ENCODE data around the gene MCOLN3. TPM values are rescaled to one million over a fixed set of nuclear protein-coding genes. Genes with fewer than 3 reads are reported as not detected.

MCOLN3 gene
- total and polyA plus RNA-seq, 2 of the 4 experiments (the other 2 are of a cell fraction), result 0.03 TPM; not detected in 1

GRCh38 chr1:85042413-85042812 is 5.9 kb downstream of the MCOLN3 start:
- Histone ChIP-seq H3K56ac (ENCODE audit: extremely low read depth, insufficient read depth, low read length) (no peak overlapping the region), H3K9me3 (ENCODE audit: control insufficient read depth, insufficient read depth, low read length) (peaks cover 3% of the 10 kb centered on the region), H3K4me2 (ENCODE audit: low read depth, low read length) (no peak overlapping the region), H2AK9ac (replicated peaks; ENCODE audit: low read depth, low read length, poor library complexity) (no peak overlapping the region), H3K4me3 (ENCODE audit: insufficient read depth, low read depth, low read length) (no peak overlapping the region), H4K91ac (ENCODE audit: insufficient read depth, low read depth, low read length) (no peak overlapping the region), H3K9me1 (ENCODE audit: insufficient read depth, low read length) (no peaks in the 10 kb centered on the region), H3K27me3 (ENCODE audit: control insufficient read depth, insufficient read depth, low read length) (peaks cover 52% of the 10 kb centered on the region), H4K20me1 (ENCODE audit: insufficient read depth, low read length) (no peaks in the 10 kb centered on the region), H3K18ac (ENCODE audit: low read depth, low read length) (no peak overlapping the region), H2AFZ (replicated peaks; ENCODE audit: low read length, poor library complexity) (no peak overlapping the region), H3K4me1 (ENCODE audit: control insufficient read depth, insufficient read depth, low read length) (no peaks in the 10 kb centered on the region), H3K27ac (ENCODE audit: insufficient read depth, low read length) (no peak overlapping the region), H3K36me3 (ENCODE audit: control insufficient read depth, insufficient read depth, low read length) (no peaks in the 10 kb centered on the region), H2BK15ac (ENCODE audit: low read depth, low read length) (no peak overlapping the region), H3K14ac (replicated peaks; ENCODE audit: low read depth, low read length) (no peak overlapping the region), H3K4ac (ENCODE audit: low read depth, low read length) (no peak overlapping the region), H2BK5ac (ENCODE audit: low read depth, low read length, poor library complexity, severe bottlenecking) (no peak overlapping the region), H2BK20ac (ENCODE audit: low read depth, low read length) (no peak overlapping the region), H3K79me1 (ENCODE audit: low read depth in 1 of 2, low read length in 2 of 2) (no peaks in the 10 kb centered on the region), H4K5ac (ENCODE audit: low read depth, low read length) (no peak overlapping the region), H2AK5ac (ENCODE audit: low read depth, low read length) (no peak overlapping the region), H4K8ac (ENCODE audit: low read depth in 2 of 2, low read length in 2 of 2) (no peak overlapping the region), H3K9ac (ENCODE audit: low read depth, low read length) (no peak overlapping the region), H2BK120ac (ENCODE audit: low read depth, low read length) (no peak overlapping the region), H3K23ac (ENCODE audit: low read depth, low read length) (no peak overlapping the region)
- ChIA-PET POLR2A (ENCODE audit: unreplicated experiment) (no interaction called here), CTCF (no interaction called here)
- no TSS peak for BruUV-seq (replicated peaks)
- intact Hi-C loops (cut with micrococcal nuclease), result no loop called here
- dilution Hi-C loops (cut with HindIII; ENCODE audit: low sequenced_read_pairs, unreplicated experiment), result no loop called here
- DNase-seq (no peak), ATAC-seq (ENCODE audit: low read depth) (no peak)
- TF ChIP-seq NFE2L2 (IDR thresholded peaks at IDR 0.05; ENCODE audit: low read depth, low read length), result no peak
- TF ChIP-seq MAZ (IDR thresholded peaks at IDR 0.05; ENCODE audit: borderline replicate concordance, low read depth, low read length), result no peak
- no peak for TF ChIP-seq RAD21 (IDR thresholded peaks at IDR 0.05; ENCODE audit: low read length)
- no peak for TF ChIP-seq CHD1 (IDR thresholded peaks at IDR 0.05; ENCODE audit: low read depth, low read length)
- no peak for TF ChIP-seq MAFK (IDR thresholded peaks at IDR 0.05; ENCODE audit: low read depth, low read length)
- TF ChIP-seq MXI1 (IDR thresholded peaks at IDR 0.05; ENCODE audit: borderline replicate concordance, low read depth, low read length), result no peak
- no peak for TF ChIP-seq SMC3 (IDR thresholded peaks at IDR 0.05; ENCODE audit: low read depth, low read length)
- TF ChIP-seq CEBPB (IDR thresholded peaks at IDR 0.05; ENCODE audit: low read depth, low read length), result no peak
- no peak for TF ChIP-seq POLR2A (IDR thresholded peaks at IDR 0.05; ENCODE audit: low read depth, low read length)
- TF ChIP-seq, protein P1, sequence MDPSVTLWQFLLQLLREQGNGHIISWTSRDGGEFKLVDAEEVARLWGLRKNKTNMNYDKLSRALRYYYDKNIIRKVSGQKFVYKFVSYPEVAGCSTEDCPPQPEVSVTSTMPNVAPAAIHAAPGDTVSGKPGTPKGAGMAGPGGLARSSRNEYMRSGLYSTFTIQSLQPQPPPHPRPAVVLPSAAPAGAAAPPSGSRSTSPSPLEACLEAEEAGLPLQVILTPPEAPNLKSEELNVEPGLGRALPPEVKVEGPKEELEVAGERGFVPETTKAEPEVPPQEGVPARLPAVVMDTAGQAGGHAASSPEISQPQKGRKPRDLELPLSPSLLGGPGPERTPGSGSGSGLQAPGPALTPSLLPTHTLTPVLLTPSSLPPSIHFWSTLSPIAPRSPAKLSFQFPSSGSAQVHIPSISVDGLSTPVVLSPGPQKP (IDR thresholded peaks at IDR 0.05; ENCODE audit: borderline replicate concordance, low read depth, low read length), result no peak
- no peak for TF ChIP-seq RCOR1 (IDR thresholded peaks at IDR 0.05; ENCODE audit: insufficient replicate concordance, low read length)
- TF ChIP-seq FOS (IDR thresholded peaks at IDR 0.05; ENCODE audit: low read depth, low read length), result no peak
- in situ Hi-C loops (cut with MboI; ENCODE audit: low sequenced_read_pairs), result no loop called here

Measured in IMR-90 (cell line).